Epithelial cell of proximal tubule (primary cell): ENCODE measurements around the gene CEMIP. TPM values are rescaled to one million over a fixed set of nuclear protein-coding genes. Genes with fewer than 3 reads are reported as not detected.

Source experiments
- DNase-seq: peaks from one replicate; pipeline ENCODE4 v3.0.0-alpha.2; 2011; ENCODE audit warnings: low read depth
- H3K4me3 ChIP-seq: 2 replicates; pipeline ENCODE4 v1.5.1; 2011; ENCODE audit warnings: low read depth, mild to moderate bottlenecking, low read length
- CTCF ChIP-seq: conservative IDR thresholded peaks from 2 replicates; pipeline ENCODE4 v1.5.1; 2012; ENCODE audit warnings: low read depth, mild to moderate bottlenecking, low read length
- total RNA-seq: library from RNA; depleted of rRNA; stranded (reverse); fragments of >200 nt; gene quantifications from 2 replicates; pipeline ENCODE4 v1.2.3, GENCODE V29; 2015

Gene CEMIP
- total RNA-seq, 1 donor from 2014 or later = 0.06 TPM

GRCh38 chr15:80992006-80992405 lies 212.8 kb downstream of the CEMIP start:
- no peak for TF ChIP-seq CTCF
- no peak overlapping the region for H3K4me3 ChIP-seq
- no peak for DNase-seq

GRCh38 chr15:80992441-80992840 lies 213.3 kb downstream of the CEMIP start:
- DNase-seq = no peak
- no peak for TF ChIP-seq CTCF
- H3K4me3 ChIP-seq = no peak overlapping the region

GRCh38 chr15:80996247-80996646 lies 217.1 kb downstream of the CEMIP start:
- H3K4me3 ChIP-seq = no peak overlapping the region
- DNase-seq = no peak
- peak; percentile 62 for TF ChIP-seq CTCF

GRCh38 chr15:80997692-80998091 lies 218.5 kb downstream of the CEMIP start:
- no peak overlapping the region for H3K4me3 ChIP-seq
- no peak for TF ChIP-seq CTCF
- no peak for DNase-seq

- no peak for DNase-seq
- no peak for TF ChIP-seq CTCF
- no peak overlapping the region for H3K4me3 ChIP-seq
Measured at GRCh38 chr15:80998251-80998650, 219.1 kb downstream of the CEMIP start.

- DNase-seq = no peak
- peak overlapping the region; percentile 97 for H3K4me3 ChIP-seq
- no peak for TF ChIP-seq CTCF
Measured at GRCh38 chr15:80999623-81000036, 220.5 kb downstream of the CEMIP start.

- no peak for DNase-seq
- H3K4me3 ChIP-seq = peak overlapping the region; percentile 97
- no peak for TF ChIP-seq CTCF
Measured at GRCh38 chr15:81000144-81000623, 221.0 kb downstream of the CEMIP start.
